Small intestine (tissue), 7 donors: Measurements from ENCODE around the gene TET3. TPM values are rescaled to one million over a fixed set of nuclear protein-coding genes. Genes with fewer than 3 reads are reported as not detected.

Experiments used
- DNase-seq, 2 donors: peaks; one replicate each; pipeline versions ENCODE4 v3.0.0 to v3.0.0-alpha.2; 2013
- FAIRE-seq: peaks from 2 replicates; lab custom pipeline; 2012; peaks lifted over from hg19 to GRCh38; lab: Jason Lieb, UNC
- H3K27ac ChIP-seq, 3 donors: one replicate each; pipeline ENCODE4 v1.5.1; 2013; ENCODE audit warnings: low read length in 2 of 3, mild to moderate bottlenecking in 2 of 3, control low read depth in 1 of 3, inconsistent platforms in 1 of 3, low read depth in 1 of 3, moderate library complexity in 1 of 3
- H3K27me3 ChIP-seq, 3 donors: one replicate each; pipeline ENCODE4 v1.6.1; 2013; ENCODE audit warnings: low read length in 3 of 3, inconsistent platforms in 1 of 3; ENCODE audit not compliant: control insufficient read depth in 3 of 3, insufficient read depth in 3 of 3
- H3K36me3 ChIP-seq, 3 donors: one replicate each; pipeline ENCODE4 v1.6.1; 2013; ENCODE audit warnings: low read length in 3 of 3, inconsistent platforms in 1 of 3, low read depth in 1 of 3, mild to moderate bottlenecking in 1 of 3, moderate library complexity in 1 of 3; ENCODE audit not compliant: control insufficient read depth in 3 of 3, insufficient read depth in 2 of 3
- H3K4me1 ChIP-seq, 3 donors: one replicate each; pipeline ENCODE4 v1.6.1; 2013; ENCODE audit warnings: low read length in 2 of 3, inconsistent platforms in 1 of 3, low read depth in 1 of 3, mild to moderate bottlenecking in 1 of 3, moderate library complexity in 1 of 3; ENCODE audit not compliant: control insufficient read depth in 3 of 3, insufficient read depth in 2 of 3
- H3K4me3 ChIP-seq, 3 donors: one replicate each; pipeline ENCODE4 v1.5.1; 2013; ENCODE audit warnings: low read length in 3 of 3, control low read depth in 1 of 3, inconsistent platforms in 1 of 3, low read depth in 1 of 3, mild to moderate bottlenecking in 1 of 3, moderate library complexity in 1 of 3
- H3K9me3 ChIP-seq, 2 donors: one replicate each; pipeline ENCODE4 v1.6.1; 2013; ENCODE audit warnings: low read depth in 1 of 2, low read length in 1 of 2; ENCODE audit not compliant: control insufficient read depth in 2 of 2, insufficient read depth in 1 of 2
- WGBS, 3 donors: extraction: QIAGEN DNeasy Blood & Tissue Kit; methylation state at CpG; one replicate each; pipeline ENCODE4 v1.1.7; 2013; 5-methylcytosine and 5-hydroxymethylcytosine counted together
- polyA plus RNA-seq, 4 donors: library from polyadenylated mRNA; stranded (reverse) in 3 of 4; unstranded in 1 of 4; fragments of 200-250 nt in 3 of 4; fragments of 120-200 nt in 1 of 4; gene quantifications; one replicate each; pipeline versions ENCODE4 v1.2.1 to v1.2.3, GENCODE V29; 2013
- donor health status: healthy with polysubstance abuse.
- donor health status: control.
- donor health status: control.
- donor health status: Bipolar disorder and iron deficiency.
- donor health status: healthy.

The TET3 gene
- polyA plus RNA-seq, 4 donors: 2.7 to 19.3 (median 6.2) TPM

DNA sequence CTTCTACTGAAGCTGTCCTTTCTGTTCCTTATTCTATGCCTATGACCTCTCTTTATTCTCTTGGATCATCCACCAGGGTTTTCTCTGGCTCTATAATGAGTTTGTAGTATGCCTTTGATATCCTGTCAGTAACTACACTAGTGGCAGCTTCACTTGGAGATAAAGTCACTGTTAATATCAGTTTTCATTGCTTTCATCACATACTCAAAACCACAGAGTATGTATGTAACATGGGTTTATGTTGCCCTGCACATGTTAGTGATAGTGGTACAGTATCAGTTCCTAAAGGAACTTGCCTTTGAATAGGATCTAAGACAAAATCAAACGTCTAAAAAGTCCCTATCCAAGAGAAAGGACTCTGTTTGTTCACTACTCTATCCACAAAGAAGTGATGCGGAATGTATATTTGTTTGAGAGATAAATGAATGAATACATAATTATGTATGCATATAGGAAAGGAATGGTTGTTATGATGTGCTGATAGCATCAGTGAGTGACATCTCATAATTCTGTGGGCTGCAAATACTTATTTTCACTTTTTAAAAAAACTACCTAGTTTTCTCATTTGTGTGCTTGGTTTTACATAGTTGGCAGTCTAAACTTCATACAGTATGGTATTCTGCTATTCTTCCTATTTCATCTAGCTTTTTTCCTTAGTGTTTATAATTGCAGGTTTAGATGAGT lies 45.1 kb downstream of the TET3 start:
- 62 to 71% (median 68%) methylated on average over 2 of the region's 2 CpGs for WGBS, 3 donors
- Histone ChIP-seq H3K27ac (no peak overlapping the region), H3K4me1 (peaks cover 7 to 34% (median 16%) of the 10 kb centered on the region in 3 donors), H3K9me3 (peaks cover 0 to 3% of the 10 kb centered on the region in 2 donors), H3K27me3 (no peaks in the 10 kb centered on the region), H3K36me3 (no peaks in the 10 kb centered on the region), H3K4me3 (no peak overlapping the region)
- DNase-seq (no peak), FAIRE-seq (no peak)

DNA sequence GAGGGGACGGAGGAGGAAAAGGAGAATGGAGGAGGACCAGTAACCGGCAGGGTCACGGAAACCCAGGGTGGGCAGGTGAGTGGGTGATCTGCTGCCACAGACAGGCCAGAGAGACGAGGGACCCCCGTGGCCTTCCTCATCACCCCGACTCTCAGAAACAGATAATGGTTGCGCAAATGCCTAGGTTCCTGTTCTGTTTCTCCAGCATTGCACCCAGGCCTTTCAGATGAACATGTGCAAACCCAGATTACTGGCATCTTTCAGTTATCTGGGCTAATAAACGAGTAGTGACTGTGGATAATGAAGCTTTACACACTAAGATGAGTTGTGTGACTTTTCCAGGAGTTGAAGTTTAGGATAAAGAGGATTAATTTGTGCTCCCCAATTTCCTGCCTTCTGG lies 46.5 kb downstream of the TET3 start:
- FAIRE-seq: no peak
- Histone ChIP-seq H3K4me1 (peaks cover 7 to 31% (median 11%) of the 10 kb centered on the region in 3 donors), H3K27ac (no peak overlapping the region)

DNA sequence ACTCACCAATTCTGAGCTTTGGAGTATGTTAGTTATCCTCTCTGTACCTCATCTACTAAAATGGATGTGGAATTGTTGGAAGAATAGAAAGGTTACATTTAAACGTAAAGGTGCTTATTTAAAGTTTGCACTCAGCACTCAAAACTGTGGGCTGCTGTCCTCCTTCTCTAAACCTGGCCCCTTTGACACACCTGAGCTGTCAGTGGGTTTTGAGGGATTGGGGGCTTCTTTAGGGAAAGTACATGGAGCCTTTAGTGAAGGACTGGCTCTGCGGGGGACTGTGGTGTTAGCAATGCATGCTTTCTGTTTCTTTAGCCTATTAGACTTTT lies 47.2 kb downstream of the TET3 start:
- peak overlapping the region in 2 of 3 donors; percentile 26 to 37 for H3K27ac ChIP-seq
- 54 to 74% (median 69%) methylated on average over 2 of the region's 2 CpGs for WGBS, 3 donors
- H3K36me3 ChIP-seq: no peaks in the 10 kb centered on the region

More for the DNA sequence above, 46.5 kb downstream of the TET3 start:
- peaks cover 0 to 3% of the 10 kb centered on the region in 2 donors for H3K9me3 ChIP-seq
- no peak for DNase-seq
- 77 to 81% (median 80%) methylated on average over 8 of the region's 8 CpGs for WGBS, 3 donors
- no peaks in the 10 kb centered on the region for H3K36me3 ChIP-seq
- H3K27me3 ChIP-seq: no peaks in the 10 kb centered on the region
- no peak overlapping the region for H3K4me3 ChIP-seq

DNA sequence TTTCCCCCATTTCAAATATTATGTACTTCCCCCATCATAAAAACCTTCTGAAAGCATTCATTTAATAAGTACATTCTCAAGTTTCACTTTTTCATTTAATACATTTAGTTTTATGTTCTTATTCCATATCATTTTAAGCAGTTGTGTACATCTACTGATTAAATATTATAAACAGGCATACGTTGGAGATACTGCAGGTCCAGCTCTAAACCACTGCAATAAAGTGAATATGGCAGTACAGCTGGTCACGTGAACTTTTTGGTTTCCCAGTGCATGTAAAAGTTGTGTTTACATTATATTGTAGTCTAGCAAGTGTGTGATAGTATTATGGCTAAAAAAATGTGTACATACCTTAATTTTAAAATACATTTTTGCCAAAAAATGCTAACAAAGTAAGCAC lies 48.7 kb downstream of the TET3 start:
- H3K4me3 ChIP-seq: no peak overlapping the region
- H3K27me3 ChIP-seq: no peaks in the 10 kb centered on the region
- H3K36me3 ChIP-seq: no peaks in the 10 kb centered on the region
- H3K9me3 ChIP-seq: no peaks in the 10 kb centered on the region
- 19 to 45% (median 28%) methylated on average over 2 of the region's 2 CpGs for WGBS, 3 donors
- DNase-seq (no peak), FAIRE-seq (no peak)
- peaks cover 16 to 44% (median 18%) of the 10 kb centered on the region in 3 donors for H3K4me1 ChIP-seq
- no peak overlapping the region for H3K27ac ChIP-seq

More for the DNA sequence above, 47.2 kb downstream of the TET3 start:
- FAIRE-seq: no peak
- Histone ChIP-seq H3K9me3 (peaks cover 0 to 3% of the 10 kb centered on the region in 2 donors), H3K4me1 (peaks cover 11 to 33% (median 11%) of the 10 kb centered on the region in 3 donors), H3K27me3 (no peaks in the 10 kb centered on the region), H3K4me3 (no peak overlapping the region)
- no peak for DNase-seq

Other genes starting within 250 kb of the TET3 start
- gene TPRKB, start 247.6 kb upstream of the TET3 start, polyA plus RNA-seq: 100 to 1,000 TPM in 1 of 4 donors, 10 to 100 TPM in 3; 59.0 to 110 (median 69.4) TPM
- gene DUSP11, start 204.8 kb upstream of the TET3 start, polyA plus RNA-seq: 10 to 100 TPM; 14.9 to 31.3 (median 21.1) TPM
- gene C2orf78, start 200.7 kb upstream of the TET3 start, polyA plus RNA-seq: not detected
- gene STAMBP, start 155.9 kb upstream of the TET3 start, polyA plus RNA-seq: 10 to 100 TPM; 30.3 to 51.4 (median 40.1) TPM
- 100 to 1,000 TPM in 1 of 4 donors, 10 to 100 TPM in 2, 1 to 10 TPM in 1; 2.0 to 108 (median 42.5) TPM for gene ACTG2, start 91.9 kb upstream of the TET3 start, polyA plus RNA-seq
- gene DGUOK, start 58.0 kb upstream of the TET3 start, polyA plus RNA-seq: 100 to 1,000 TPM in 1 of 4 donors, 10 to 100 TPM in 3; 52.5 to 107 (median 86.3) TPM
- gene BOLA3, start 163.0 kb downstream of the TET3 start, polyA plus RNA-seq: 10 to 100 TPM; 26.4 to 75.8 (median 60.0) TPM
- 10 to 100 TPM; 41.3 to 75.5 (median 47.0) TPM for gene MOB1A, start 194.0 kb downstream of the TET3 start, polyA plus RNA-seq
- gene MTHFD2, start 213.7 kb downstream of the TET3 start, polyA plus RNA-seq: 100 to 1,000 TPM in 1 of 4 donors, 10 to 100 TPM in 1, 1 to 10 TPM in 2; 8.1 to 114 (median 11.0) TPM